ENCODE measurements around the gene TTC24.

Gene TTC24

DNA sequence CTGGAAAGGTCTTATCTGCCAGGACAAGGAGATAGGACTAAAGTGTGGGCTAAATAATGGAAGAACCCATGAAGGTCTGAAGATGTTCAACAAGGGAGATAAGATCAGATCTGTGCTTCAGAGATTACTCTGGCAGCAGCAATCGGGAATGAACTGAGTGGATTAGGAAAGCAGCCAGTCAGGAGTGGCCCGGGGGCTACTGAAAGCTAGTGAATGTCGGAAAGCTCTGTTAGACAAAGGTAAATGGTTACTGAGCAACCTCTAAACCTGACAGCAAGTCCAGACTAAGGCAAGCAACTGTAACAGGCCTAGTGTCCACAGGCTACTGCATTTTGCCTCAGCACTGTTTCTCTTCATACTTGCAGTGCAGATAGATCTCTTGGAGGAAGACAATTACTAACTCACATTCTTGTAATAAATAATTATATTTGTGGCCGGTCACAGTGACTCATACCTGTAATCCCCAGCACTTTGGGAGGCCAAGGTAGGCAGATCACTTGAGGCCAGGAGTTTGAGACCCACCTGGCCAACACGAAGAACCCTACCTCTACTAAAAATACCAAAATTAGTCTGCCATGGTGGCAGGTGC, 19.6 kb upstream of the TTC24 start:
- no peak for DNase-seq (ENCODE audit: low read depth)
- H3K4me3 ChIP-seq (ENCODE audit: control insufficient read depth, low read depth, low read length), result no peak overlapping the region
- TF ChIP-seq, protein P1, sequence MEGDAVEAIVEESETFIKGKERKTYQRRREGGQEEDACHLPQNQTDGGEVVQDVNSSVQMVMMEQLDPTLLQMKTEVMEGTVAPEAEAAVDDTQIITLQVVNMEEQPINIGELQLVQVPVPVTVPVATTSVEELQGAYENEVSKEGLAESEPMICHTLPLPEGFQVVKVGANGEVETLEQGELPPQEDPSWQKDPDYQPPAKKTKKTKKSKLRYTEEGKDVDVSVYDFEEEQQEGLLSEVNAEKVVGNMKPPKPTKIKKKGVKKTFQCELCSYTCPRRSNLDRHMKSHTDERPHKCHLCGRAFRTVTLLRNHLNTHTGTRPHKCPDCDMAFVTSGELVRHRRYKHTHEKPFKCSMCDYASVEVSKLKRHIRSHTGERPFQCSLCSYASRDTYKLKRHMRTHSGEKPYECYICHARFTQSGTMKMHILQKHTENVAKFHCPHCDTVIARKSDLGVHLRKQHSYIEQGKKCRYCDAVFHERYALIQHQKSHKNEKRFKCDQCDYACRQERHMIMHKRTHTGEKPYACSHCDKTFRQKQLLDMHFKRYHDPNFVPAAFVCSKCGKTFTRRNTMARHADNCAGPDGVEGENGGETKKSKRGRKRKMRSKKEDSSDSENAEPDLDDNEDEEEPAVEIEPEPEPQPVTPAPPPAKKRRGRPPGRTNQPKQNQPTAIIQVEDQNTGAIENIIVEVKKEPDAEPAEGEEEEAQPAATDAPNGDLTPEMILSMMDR (conservative IDR thresholded peaks at IDR 0.05; ENCODE audit: control insufficient read depth, insufficient read depth, low read depth, low read length), result no peak

DNA sequence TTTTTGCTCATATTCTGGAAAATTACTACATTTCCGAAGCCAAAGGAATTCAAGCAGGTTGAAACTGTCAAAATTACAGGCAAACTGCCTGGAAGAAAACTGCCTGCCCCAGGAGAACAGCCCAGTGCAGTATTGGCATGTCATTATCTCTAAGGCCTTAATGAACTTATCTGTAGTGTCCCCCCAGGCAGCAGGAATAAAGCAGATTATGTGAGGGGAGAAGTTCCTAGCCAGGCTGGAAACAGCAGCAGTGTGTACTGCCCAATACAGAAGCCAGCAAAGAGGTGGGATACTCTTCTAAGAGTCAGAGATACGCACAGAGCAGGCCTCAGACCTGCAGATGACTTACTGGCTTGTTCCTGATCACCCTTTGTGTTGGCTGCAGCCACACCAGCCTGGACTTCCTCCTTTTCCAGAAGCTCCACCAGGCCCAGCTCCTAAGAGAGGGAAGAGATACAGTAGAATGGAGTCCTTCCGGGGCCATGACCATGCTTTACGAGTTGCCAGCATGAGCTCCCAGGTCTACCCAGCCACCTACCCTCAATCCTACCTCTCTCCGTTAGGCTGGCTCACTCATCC, 18.8 kb upstream of the TTC24 start:
- no peak overlapping the region for H3K4me3 ChIP-seq (ENCODE audit: control insufficient read depth, low read depth, low read length)
- no peak for DNase-seq (ENCODE audit: low read depth)
- TF ChIP-seq, protein P1 (conservative IDR thresholded peaks at IDR 0.05; ENCODE audit: control insufficient read depth, insufficient read depth, low read depth, low read length), result no peak

DNA sequence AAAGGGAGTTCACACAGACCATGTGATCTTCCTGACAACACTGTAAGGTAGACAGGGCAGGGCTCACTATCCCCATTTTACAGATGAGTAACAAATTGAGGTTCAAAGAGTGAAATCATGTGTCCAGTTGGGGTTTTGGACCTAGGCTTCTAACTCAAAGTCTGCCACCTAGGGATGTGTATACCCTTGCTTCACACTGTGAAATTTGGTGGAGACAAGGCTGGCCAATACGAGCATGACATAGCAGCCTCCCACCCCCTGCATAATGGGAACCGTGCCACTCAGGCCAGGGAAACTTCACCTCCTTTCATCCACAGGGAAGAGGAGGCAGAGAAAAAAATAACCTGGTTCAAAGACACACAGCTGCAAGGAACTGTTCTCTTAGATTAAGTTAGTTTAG, 14.0 kb upstream of the TTC24 start:
- TF ChIP-seq, protein P1 (conservative IDR thresholded peaks at IDR 0.05; ENCODE audit: control insufficient read depth, insufficient read depth, low read depth, low read length), result no peak
- no peak for DNase-seq (ENCODE audit: low read depth)
- no peak overlapping the region for H3K4me3 ChIP-seq (ENCODE audit: control insufficient read depth, low read depth, low read length)

DNA sequence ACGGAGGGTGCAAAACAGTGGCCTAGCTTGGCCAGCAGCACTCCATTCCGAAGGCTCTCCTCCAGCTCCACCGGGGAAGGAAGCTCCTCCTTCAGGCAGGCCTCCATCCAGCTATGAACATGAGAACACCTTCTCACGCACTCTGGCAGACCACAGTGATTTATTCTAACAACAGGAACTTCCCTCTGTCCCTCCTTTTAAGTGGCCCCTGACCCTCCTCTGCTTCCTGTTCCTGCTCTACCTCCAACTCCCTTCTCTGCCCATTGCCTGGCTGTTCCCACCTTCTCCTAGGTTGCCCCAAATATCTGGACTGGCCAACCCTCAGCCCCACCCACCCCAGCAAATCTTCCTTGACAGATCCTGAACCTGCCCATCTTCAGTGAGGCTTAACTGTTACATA, 13.1 kb upstream of the TTC24 start:
- DNase-seq (ENCODE audit: low read depth), result no peak
- H3K4me3 ChIP-seq (ENCODE audit: control insufficient read depth, low read depth, low read length), result no peak overlapping the region
- TF ChIP-seq, protein P1 (conservative IDR thresholded peaks at IDR 0.05; ENCODE audit: control insufficient read depth, insufficient read depth, low read depth, low read length), result no peak

DNA sequence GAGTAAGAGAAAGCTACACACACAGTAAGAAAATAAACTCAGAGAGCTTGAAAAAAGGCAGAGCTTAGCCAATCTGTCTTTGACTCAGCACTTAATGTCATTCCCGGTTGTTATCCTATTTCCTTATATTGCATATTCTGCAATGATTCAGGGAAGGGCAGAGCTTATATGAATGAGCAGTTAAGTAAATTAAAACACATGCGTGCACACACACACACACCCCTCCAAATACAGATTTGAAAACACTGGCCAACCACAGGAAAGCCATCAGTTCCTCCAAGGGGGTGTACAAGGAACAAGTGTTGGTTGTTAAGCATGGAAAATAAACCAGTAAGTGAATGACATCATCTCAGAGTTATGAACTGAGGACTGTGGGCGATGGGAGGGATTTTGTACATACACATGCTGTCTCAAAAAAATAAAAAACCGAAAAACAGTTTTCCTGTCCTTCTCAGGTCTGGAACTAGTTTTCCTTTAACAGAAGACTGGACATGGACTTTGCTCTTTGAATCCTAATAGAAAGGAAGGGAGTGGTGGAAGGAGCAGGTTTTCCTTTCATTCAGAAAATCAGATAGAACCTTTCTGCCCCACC, 8.2 kb upstream of the TTC24 start:
- H3K4me3 ChIP-seq (ENCODE audit: control insufficient read depth, low read depth, low read length), result peak overlapping the region; percentile 87
- TF ChIP-seq, protein P1 (conservative IDR thresholded peaks at IDR 0.05; ENCODE audit: control insufficient read depth, insufficient read depth, low read depth, low read length), result no peak
- DNase-seq (ENCODE audit: low read depth), result peak; percentile 94

DNA sequence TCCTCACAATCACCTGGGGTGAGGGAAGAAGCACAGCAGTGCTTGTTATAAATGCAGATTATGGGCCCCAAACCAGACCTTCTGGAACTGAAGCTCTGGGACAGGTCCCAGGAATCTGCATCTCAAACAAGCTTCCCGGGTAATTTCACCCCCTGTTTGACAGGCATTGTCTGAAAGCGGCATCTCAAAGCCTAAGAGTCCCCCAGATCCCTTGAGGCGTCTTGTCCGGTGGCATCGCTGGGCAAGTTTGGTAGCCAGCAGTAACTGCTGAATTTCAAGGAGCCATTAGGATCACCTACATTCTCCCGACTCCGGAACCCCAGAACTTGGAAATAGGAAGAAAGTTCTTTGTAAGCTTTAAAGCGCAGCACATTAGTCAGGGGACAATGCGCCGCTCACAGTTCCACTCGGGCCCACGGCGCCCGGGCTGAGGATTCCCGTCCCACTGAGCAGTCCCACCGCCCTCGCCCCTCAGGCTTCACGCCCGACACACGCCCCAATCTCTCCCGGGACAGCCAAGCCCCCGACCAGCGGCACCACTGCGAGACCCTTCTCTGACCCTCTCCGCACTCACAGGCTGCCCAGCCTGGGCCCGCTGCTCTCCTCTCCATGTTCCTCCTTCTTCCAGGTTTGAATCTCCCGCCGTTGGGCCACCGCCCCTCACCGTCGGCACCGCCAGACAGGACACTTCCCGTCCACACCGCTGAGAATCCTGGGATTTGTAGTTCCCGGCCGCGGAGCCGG, 7.4 kb upstream of the TTC24 start, which contains the start of gene IQGAP3:
TSS of gene IQGAP3 (minus strand) at position 647 of the 744 bp plus-strand sequence. CDS start at position 611, 36 bp downstream.
- peak; percentile 76 for DNase-seq (ENCODE audit: low read depth)
- TF ChIP-seq, protein P1 (conservative IDR thresholded peaks at IDR 0.05; ENCODE audit: control insufficient read depth, insufficient read depth, low read depth, low read length), result no peak
- peak within 1 kb of the TSS; percentile 87 for H3K4me3 ChIP-seq (ENCODE audit: control insufficient read depth, low read depth, low read length)
